Stimulated activated CD8-positive, alpha-beta memory T cell treated with anti-CD3 and anti-CD28 coated beads, Interleukin-7, amount 100 ng/mL, for 1 hour (primary cell): ENCODE data around the gene FBXO11.
"Not testable (repeated sequence)": the region's sequence is repeated elsewhere in the genome, so short reads cannot be mapped to it uniquely, and the experiment has no call there.

Experiments used
- DNase-seq, 2 donors: peaks; one replicate each; pipeline ENCODE4 v3.0.0-alpha.2; 2020; ENCODE audit warnings: low read depth in 2 of 2

The FBXO11 gene

GRCh38 chr2:47897883-47898731 lies 8.2 kb downstream of the FBXO11 start:
- no peak for DNase-seq

GRCh38 chr2:47897191-47897882 lies 9.0 kb downstream of the FBXO11 start:
- not testable (repeated sequence) for DNase-seq

- DNase-seq = no peak
Observed at GRCh38 chr2:47896450-47896968, 9.8 kb downstream of the FBXO11 start.

GRCh38 chr2:47893771-47894170 lies 12.5 kb downstream of the FBXO11 start:
- DNase-seq = no peak

- DNase-seq = no peak
Observed at GRCh38 chr2:47892338-47892730, 14.0 kb downstream of the FBXO11 start.

- DNase-seq = no peak
Observed at GRCh38 chr2:47891369-47892337, 14.6 kb downstream of the FBXO11 start.

GRCh38 chr2:47890711-47891368 lies 15.5 kb downstream of the FBXO11 start:
- no peak for DNase-seq

- DNase-seq = no peak
Observed at GRCh38 chr2:47888581-47889280, 17.6 kb downstream of the FBXO11 start.

GRCh38 chr2:47876912-47877311 lies 29.4 kb downstream of the FBXO11 start:
- DNase-seq = no peak

GRCh38 chr2:47872941-47873340 lies 33.4 kb downstream of the FBXO11 start:
- no peak for DNase-seq

GRCh38 chr2:47870641-47871540 lies 35.4 kb downstream of the FBXO11 start:
- no peak for DNase-seq

- no peak for DNase-seq
Observed at GRCh38 chr2:47869859-47870595, 36.3 kb downstream of the FBXO11 start.

- DNase-seq = no peak
Observed at GRCh38 chr2:47868611-47869352, 37.5 kb downstream of the FBXO11 start.

- DNase-seq = no peak
Observed at GRCh38 chr2:47867205-47867604, 39.1 kb downstream of the FBXO11 start.

GRCh38 chr2:47864566-47864965 lies 41.7 kb downstream of the FBXO11 start:
- DNase-seq = no peak

- DNase-seq = no peak
Observed at GRCh38 chr2:47862949-47863348, 43.3 kb downstream of the FBXO11 start.

GRCh38 chr2:47853067-47853777 lies 53.1 kb downstream of the FBXO11 start:
- not testable (repeated sequence) for DNase-seq
